Neural progenitor cell (in vitro differentiated cells): ENCODE measurements around the gene C2CD2L. TPM values are rescaled to one million over a fixed set of nuclear protein-coding genes. Genes with fewer than 3 reads are reported as not detected.

Experiments
- DNase-seq: peaks from one replicate; pipeline ENCODE4 v3.0.0-alpha.2; 2016; ENCODE audit warnings: low spot score
- H2AFZ ChIP-seq: fragments of 200-600 bp; sonication (generic); replicated peaks from 2 replicates; pipeline ENCODE4 v1.6.1; 2016; ENCODE audit warnings: antibody characterized with exemption
- H3F3A ChIP-seq: fragments of 200-600 bp; sonication (generic); 2 replicates; pipeline ENCODE4 v1.6.1; 2016; ENCODE audit warnings: antibody characterized with exemption, low read depth
- H3K27ac ChIP-seq: fragments of 200-600 bp; sonication (generic); 2 replicates; pipeline ENCODE4 v1.5.1; 2016; ENCODE audit warnings: mild to moderate bottlenecking
- H3K27me3 ChIP-seq: fragments of 200-600 bp; sonication (generic); 2 replicates; pipeline ENCODE4 v1.6.1; 2016; ENCODE audit warnings: mild to moderate bottlenecking, moderate library complexity
- H3K36me3 ChIP-seq: fragments of 200-600 bp; sonication (generic); 2 replicates; pipeline ENCODE4 v1.5.1; 2016
- H3K4me1 ChIP-seq: fragments of 200-600 bp; sonication (generic); 2 replicates; pipeline ENCODE4 v1.6.1; 2016; ENCODE audit warnings: mixed run types
- H3K4me2 ChIP-seq: fragments of 200-600 bp; sonication (generic); 2 replicates; pipeline ENCODE4 v1.6.1; 2016
- H3K4me3 ChIP-seq: fragments of 200-600 bp; sonication (generic); 2 replicates; pipeline ENCODE4 v1.5.1; 2016
- H3K79me2 ChIP-seq: fragments of 200-600 bp; sonication (generic); 2 replicates; pipeline ENCODE4 v1.6.1; 2016; ENCODE audit warnings: low read depth
- H3K9ac ChIP-seq: fragments of 200-600 bp; sonication (generic); 2 replicates; pipeline ENCODE4 v1.6.1; 2016
- H3K9me3 ChIP-seq: fragments of 200-600 bp; sonication (generic); 2 replicates; pipeline ENCODE4 v1.5.1; 2016; ENCODE audit warnings: low read depth
- H4K20me1 ChIP-seq: fragments of 200-600 bp; sonication (generic); 2 replicates; pipeline ENCODE4 v1.6.1; 2016; ENCODE audit warnings: low read depth
- H3K27ac Mint-ChIP-seq: 3 replicates; pipeline ENCODE4 v1.8.0; 2021; ENCODE audit warnings: mixed read lengths
- H3K27me3 Mint-ChIP-seq: 2 replicates; pipeline ENCODE4 v1.8.0; 2022; ENCODE audit warnings: low read depth, mild to moderate bottlenecking, inconsistent platforms, moderate library complexity, mixed read lengths; ENCODE audit not compliant: insufficient read depth
- H3K36me3 Mint-ChIP-seq: 3 replicates; pipeline ENCODE4 v1.8.0; 2021; ENCODE audit warnings: mixed read lengths
- H3K4me1 Mint-ChIP-seq: 3 replicates; pipeline ENCODE4 v1.8.0; 2021; ENCODE audit warnings: mixed read lengths
- H3K4me3 Mint-ChIP-seq: 3 replicates; pipeline ENCODE4 v1.8.0; 2021; ENCODE audit warnings: mild to moderate bottlenecking, moderate library complexity, mixed read lengths
- H3K9me3 Mint-ChIP-seq: 3 replicates; pipeline ENCODE4 v1.8.0; 2020; ENCODE audit warnings: mixed read lengths
- CTCF ChIP-seq: fragments of 200-600 bp; sonication (generic); IDR thresholded peaks from 2 replicates; pipeline ENCODE4 v1.5.1; 2017; ENCODE audit warnings: antibody characterized with exemption, mild to moderate bottlenecking
- EZH2 ChIP-seq: fragments of 200-600 bp; sonication (generic); IDR thresholded peaks from 2 replicates; pipeline ENCODE4 v1.6.1; 2017; ENCODE audit warnings: antibody characterized with exemption, mild to moderate bottlenecking, moderate library complexity
- EZH2phosphoT487 ChIP-seq: fragments of 200-600 bp; sonication (generic); IDR thresholded peaks from 2 replicates; pipeline ENCODE4 v1.6.1; 2017; ENCODE audit warnings: antibody characterized with exemption
- total RNA-seq: library from RNA; depleted of rRNA; stranded (reverse); fragments of >200 nt; gene quantifications from 2 replicates; pipeline ENCODE4 v1.2.3, GENCODE V29; 2015; ENCODE audit warnings: low replicate concordance

The C2CD2L gene
- total RNA-seq, 1 donor from 2014 or later, result 1.5 TPM

- no peak for DNase-seq
- H3K27me3 ChIP-seq, result no peaks in the 10 kb centered on the region
- peaks cover 3% of the 10 kb centered on the region for H3K27me3 Mint-ChIP-seq
- no peak overlapping the region for H3K4me3 Mint-ChIP-seq
- no peak overlapping the region for H3K4me3 ChIP-seq
- peaks cover 7% of the 10 kb centered on the region for H3K4me1 ChIP-seq
- H3K79me2 ChIP-seq, result peaks cover 2% of the 10 kb centered on the region
- H3K27ac ChIP-seq, result no peak overlapping the region
- H3K9ac ChIP-seq, result no peak overlapping the region
- H3K4me2 ChIP-seq, result no peak overlapping the region
- H3K9me3 ChIP-seq, result no peaks in the 10 kb centered on the region
- H3K4me1 Mint-ChIP-seq, result peaks cover 10% of the 10 kb centered on the region
- no peaks in the 10 kb centered on the region for H4K20me1 ChIP-seq
- no peak overlapping the region for H3K27ac Mint-ChIP-seq
- no peaks in the 10 kb centered on the region for H3K9me3 Mint-ChIP-seq
- no peaks in the 10 kb centered on the region for H3K36me3 ChIP-seq
- no peak for TF ChIP-seq CTCF
- no peak for TF ChIP-seq EZH2phosphoT487
- TF ChIP-seq EZH2, result no peak
- H3F3A ChIP-seq, result peaks cover 16% of the 10 kb centered on the region
- peaks cover 5% of the 10 kb centered on the region for H3K36me3 Mint-ChIP-seq
- H2AFZ ChIP-seq, result no peak overlapping the region
These were observed 9.5 kb downstream of the C2CD2L start for GRCh38 chr11:119116601-119117000.

GRCh38 chr11:119117004-119117706, 10.0 kb downstream of the C2CD2L start:
- H3K27me3 ChIP-seq, result no peaks in the 10 kb centered on the region
- H3K4me1 ChIP-seq, result peaks cover 7% of the 10 kb centered on the region
- H3K4me3 ChIP-seq, result no peak overlapping the region
- no peak overlapping the region for H3K9ac ChIP-seq
- H4K20me1 ChIP-seq, result peaks cover 5% of the 10 kb centered on the region
- no peak overlapping the region for H3K4me3 Mint-ChIP-seq
- H3K9me3 ChIP-seq, result no peaks in the 10 kb centered on the region
- peaks cover 16% of the 10 kb centered on the region for H3F3A ChIP-seq
- TF ChIP-seq EZH2 (no peak), EZH2phosphoT487 (no peak), CTCF (no peak)
- H3K79me2 ChIP-seq, result peaks cover 8% of the 10 kb centered on the region
- peaks cover 5% of the 10 kb centered on the region for H3K36me3 Mint-ChIP-seq
- no peaks in the 10 kb centered on the region for H3K36me3 ChIP-seq
- no peak overlapping the region for H3K4me2 ChIP-seq
- H3K9me3 Mint-ChIP-seq, result no peaks in the 10 kb centered on the region
- peaks cover 13% of the 10 kb centered on the region for H3K4me1 Mint-ChIP-seq
- no peak overlapping the region for H3K27ac ChIP-seq
- DNase-seq, result no peak
- H3K27me3 Mint-ChIP-seq, result peaks cover 3% of the 10 kb centered on the region
- H3K27ac Mint-ChIP-seq, result no peak overlapping the region
- no peak overlapping the region for H2AFZ ChIP-seq

GRCh38 chr11:119118227-119118626, 11.1 kb downstream of the C2CD2L start:
- H3F3A ChIP-seq, result peaks cover 16% of the 10 kb centered on the region
- no peak overlapping the region for H3K4me3 ChIP-seq
- no peak overlapping the region for H3K27ac ChIP-seq
- H3K9me3 ChIP-seq, result no peaks in the 10 kb centered on the region
- H3K4me2 ChIP-seq, result no peak overlapping the region
- no peak overlapping the region for H3K9ac ChIP-seq
- peaks cover 12% of the 10 kb centered on the region for H4K20me1 ChIP-seq
- H3K27me3 ChIP-seq, result no peaks in the 10 kb centered on the region
- peaks cover 12% of the 10 kb centered on the region for H3K4me1 ChIP-seq
- H3K36me3 ChIP-seq, result no peaks in the 10 kb centered on the region
- Mint-ChIP-seq H3K4me1 (peaks cover 19% of the 10 kb centered on the region), H3K9me3 (no peaks in the 10 kb centered on the region), H3K27me3 (peaks cover 3% of the 10 kb centered on the region), H3K36me3 (peaks cover 7% of the 10 kb centered on the region), H3K27ac (no peak overlapping the region), H3K4me3 (no peak overlapping the region)
- H3K79me2 ChIP-seq, result peaks cover 18% of the 10 kb centered on the region
- no peak overlapping the region for H2AFZ ChIP-seq
- no peak for DNase-seq
- TF ChIP-seq EZH2phosphoT487 (no peak), CTCF (no peak), EZH2 (no peak)
